BJ (cell line): ENCODE measurements around the gene GRM8. TPM values are rescaled to one million over a fixed set of nuclear protein-coding genes. Genes with fewer than 3 reads are reported as not detected.

Experiments used
- CTCF ChIA-PET: fragments of 350-600 bp; formaldehyde crosslinking; extraction: SDS; loops from one replicate; lab custom pipeline; 2021; ENCODE audit warnings: antibody characterized with exemption, inconsistent platforms; lab: Yijun Ruan, JAX
- POLR2A ChIA-PET: fragments of 300-600 bp; sonication (Branson Sonifier 250); formaldehyde crosslinking; extraction: SDS; loops from one replicate; lab custom pipeline; 2021; ENCODE audit warnings: antibody characterized with exemption; lab: Charles Lee
- DNase-seq: peaks from one replicate; pipeline ENCODE4 v3.0.0-alpha.2; 2011; ENCODE audit warnings: low read depth
- H3K27me3 ChIP-seq: 2 replicates; pipeline ENCODE4 v1.6.0; 2011; ENCODE audit warnings: low read length; ENCODE audit not compliant: control insufficient read depth, insufficient read depth
- H3K36me3 ChIP-seq: 2 replicates; pipeline ENCODE4 v1.5.1; 2011; ENCODE audit warnings: low read length; ENCODE audit not compliant: control insufficient read depth, insufficient read depth
- H3K4me3 ChIP-seq: 2 replicates; pipeline ENCODE4 v1.5.1; 2011; ENCODE audit warnings: low read depth, mild to moderate bottlenecking, control low read depth, low read length
- polyA plus RNA-seq: library from polyadenylated mRNA; depleted of rRNA; stranded (reverse); fragments of >200 nt; gene quantifications from 2 replicates; pipeline ENCODE4 v1.2.3, GENCODE V29; 2011
- TF ChIP-seq, protein P1 (sequence below): IDR thresholded peaks from 2 replicates; pipeline ENCODE4 v1.5.1; 2011; ENCODE audit warnings: low read depth, mild to moderate bottlenecking, control low read depth, inconsistent platforms, low read length, moderate library complexity; ENCODE audit not compliant: insufficient read depth

GRM8 gene
- polyA plus RNA-seq, 1 experiment, result not detected

DNA sequence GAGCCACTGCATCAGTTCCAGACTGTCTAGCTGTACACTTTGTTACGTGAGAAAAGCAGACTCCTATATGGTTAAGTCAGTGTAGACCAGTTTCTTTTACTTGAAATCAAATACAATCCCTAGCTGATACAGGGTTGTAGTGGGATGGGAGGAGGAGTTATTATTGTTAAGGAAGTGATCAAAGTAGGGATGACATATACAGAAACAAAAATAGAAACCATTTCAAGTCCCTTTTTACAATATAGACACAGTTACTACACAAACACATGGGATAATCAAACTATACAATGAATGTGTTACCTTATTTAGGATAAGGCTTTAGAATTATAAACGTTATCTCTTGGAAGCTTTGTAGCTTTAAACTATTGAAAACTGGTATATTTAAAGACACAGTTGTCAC lies 233.9 kb downstream of the GRM8 start:
- Histone ChIP-seq H3K27me3 (no peaks in the 10 kb centered on the region), H3K4me3 (no peak overlapping the region), H3K36me3 (no peaks in the 10 kb centered on the region)
- TF ChIP-seq, protein P1, sequence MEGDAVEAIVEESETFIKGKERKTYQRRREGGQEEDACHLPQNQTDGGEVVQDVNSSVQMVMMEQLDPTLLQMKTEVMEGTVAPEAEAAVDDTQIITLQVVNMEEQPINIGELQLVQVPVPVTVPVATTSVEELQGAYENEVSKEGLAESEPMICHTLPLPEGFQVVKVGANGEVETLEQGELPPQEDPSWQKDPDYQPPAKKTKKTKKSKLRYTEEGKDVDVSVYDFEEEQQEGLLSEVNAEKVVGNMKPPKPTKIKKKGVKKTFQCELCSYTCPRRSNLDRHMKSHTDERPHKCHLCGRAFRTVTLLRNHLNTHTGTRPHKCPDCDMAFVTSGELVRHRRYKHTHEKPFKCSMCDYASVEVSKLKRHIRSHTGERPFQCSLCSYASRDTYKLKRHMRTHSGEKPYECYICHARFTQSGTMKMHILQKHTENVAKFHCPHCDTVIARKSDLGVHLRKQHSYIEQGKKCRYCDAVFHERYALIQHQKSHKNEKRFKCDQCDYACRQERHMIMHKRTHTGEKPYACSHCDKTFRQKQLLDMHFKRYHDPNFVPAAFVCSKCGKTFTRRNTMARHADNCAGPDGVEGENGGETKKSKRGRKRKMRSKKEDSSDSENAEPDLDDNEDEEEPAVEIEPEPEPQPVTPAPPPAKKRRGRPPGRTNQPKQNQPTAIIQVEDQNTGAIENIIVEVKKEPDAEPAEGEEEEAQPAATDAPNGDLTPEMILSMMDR, result no peak
- ChIA-PET POLR2A (no interaction called here), CTCF (no interaction called here)
- no peak for DNase-seq

DNA sequence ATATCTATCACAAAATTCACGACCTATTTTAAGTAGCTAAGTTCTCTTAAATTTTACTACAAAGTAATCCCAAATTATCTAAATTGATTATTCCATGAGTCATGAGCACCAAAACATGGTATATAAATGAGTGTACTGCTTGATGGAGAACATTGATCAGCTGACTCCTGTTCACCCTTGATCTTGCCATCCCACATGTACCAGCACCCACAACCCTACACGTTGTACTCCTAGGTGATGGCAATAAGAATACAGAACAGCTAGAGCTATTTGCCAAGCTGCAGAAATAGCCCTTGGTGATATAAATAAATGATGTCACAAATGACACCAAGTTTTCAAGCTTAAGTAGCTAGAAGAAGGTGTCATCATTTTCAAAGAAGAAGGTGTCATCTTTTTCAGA lies 235.5 kb downstream of the GRM8 start:
- Histone ChIP-seq H3K4me3 (no peak overlapping the region), H3K27me3 (no peaks in the 10 kb centered on the region), H3K36me3 (no peaks in the 10 kb centered on the region)
- DNase-seq, result no peak
- ChIA-PET POLR2A (no interaction called here), CTCF (no interaction called here)
- TF ChIP-seq, protein P1, result no peak

DNA sequence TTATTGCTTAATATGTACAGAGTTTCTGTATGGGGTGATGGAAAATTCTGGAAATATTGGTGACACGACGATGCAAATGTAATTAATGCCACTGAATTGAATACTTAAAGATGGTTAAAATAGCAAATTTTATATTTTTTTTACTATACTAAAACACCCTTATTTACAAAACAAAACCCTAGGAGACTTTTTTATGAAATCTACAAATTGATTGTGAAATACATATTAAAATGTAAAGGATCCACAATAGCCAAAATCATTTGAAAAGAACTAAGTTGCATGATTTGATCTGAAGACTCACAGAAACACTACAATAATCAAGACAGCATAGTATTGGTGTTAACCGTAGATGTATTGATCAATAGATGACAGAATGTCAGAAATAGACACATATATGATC lies 252.0 kb downstream of the GRM8 start:
- H3K36me3 ChIP-seq, result no peaks in the 10 kb centered on the region
- ChIA-PET CTCF (no interaction called here), POLR2A (no interaction called here)
- TF ChIP-seq, protein P1, result no peak
- no peaks in the 10 kb centered on the region for H3K27me3 ChIP-seq
- H3K4me3 ChIP-seq, result no peak overlapping the region
- DNase-seq, result no peak

DNA sequence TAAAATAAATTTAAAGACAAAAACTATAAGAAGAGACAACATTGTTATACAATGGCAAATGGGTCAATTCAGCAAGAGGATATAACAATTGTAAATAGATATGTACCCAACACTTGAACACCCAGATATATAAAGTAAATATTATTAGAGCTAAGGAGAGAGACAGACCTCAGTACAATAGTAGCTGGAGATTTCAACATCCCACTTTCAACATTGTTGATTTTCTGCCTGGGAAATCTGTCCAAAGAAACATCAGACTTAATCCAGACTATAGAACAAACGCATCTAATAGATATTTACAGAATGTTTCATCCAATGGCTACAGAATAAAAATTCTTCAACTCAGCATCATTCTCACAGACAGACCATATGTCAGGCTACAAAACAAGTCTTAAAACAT lies 256.1 kb downstream of the GRM8 start:
- Histone ChIP-seq H3K36me3 (no peaks in the 10 kb centered on the region), H3K4me3 (no peak overlapping the region), H3K27me3 (no peaks in the 10 kb centered on the region)
- ChIA-PET CTCF (no interaction called here), POLR2A (no interaction called here)
- TF ChIP-seq, protein P1, result no peak
- no peak for DNase-seq

DNA sequence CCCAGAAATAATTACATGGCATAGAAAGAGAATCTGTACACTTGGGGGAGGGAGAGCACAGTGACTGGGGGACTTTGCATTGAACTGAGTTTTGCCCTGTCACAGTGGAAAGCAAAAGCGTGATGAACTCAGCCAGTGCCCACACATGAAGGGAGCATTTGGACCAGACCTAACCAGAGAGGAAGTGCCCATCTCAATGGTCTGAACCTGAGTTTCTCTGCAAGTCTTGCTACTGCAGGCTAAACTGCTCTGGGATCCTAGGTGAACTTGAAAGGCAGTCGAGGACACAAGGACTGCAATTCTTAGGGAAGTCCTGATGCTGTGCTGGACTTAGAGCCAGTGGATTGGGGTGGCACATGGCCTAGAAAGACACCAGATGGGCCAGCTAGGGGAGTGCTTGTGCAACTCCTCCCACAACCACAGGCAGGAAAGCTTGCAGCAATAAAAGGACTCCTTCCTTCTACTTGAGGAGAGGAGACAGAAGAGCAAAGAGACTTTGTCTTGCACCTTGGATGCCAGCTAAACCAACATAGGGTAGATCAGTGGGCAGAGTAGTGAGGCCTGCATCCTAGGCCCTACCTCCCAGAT lies 259.0 kb downstream of the GRM8 start:
- TF ChIP-seq, protein P1, result no peak
- Histone ChIP-seq H3K27me3 (no peaks in the 10 kb centered on the region), H3K36me3 (no peaks in the 10 kb centered on the region), H3K4me3 (no peak overlapping the region)
- ChIA-PET CTCF (no interaction called here), POLR2A (no interaction called here)
- DNase-seq, result no peak
